GM23338 (cell line): ENCODE results near the gene EHD2. TPM values are rescaled to one million over a fixed set of nuclear protein-coding genes. Genes with fewer than 3 reads are reported as not detected.

Experiments used
- ATAC-seq: fragments of 200-7000 bp; cut with Tn5 transposase; 3 replicates; pipeline ENCODE4 v1.9.1; 2020
- DNase-seq: peaks from one replicate; pipeline ENCODE4 v3.0.0-alpha.2; 2015; ENCODE audit warnings: low spot score
- H2AFZ ChIP-seq: fragments of 200-600 bp; sonication (generic); 2 replicates; pipeline ENCODE4 v1.8.0; 2016; ENCODE audit warnings: antibody characterized with exemption, mild to moderate bottlenecking, moderate library complexity
- H3F3A ChIP-seq: fragments of 200-600 bp; sonication (generic); replicated peaks from 2 replicates; pipeline ENCODE4 v1.8.0; 2017; ENCODE audit warnings: antibody characterized with exemption, mixed run types, low read depth
- H3K27ac ChIP-seq: fragments of 200-600 bp; sonication (generic); 2 replicates; pipeline ENCODE4 v1.6.1; 2016; ENCODE audit warnings: low read depth
- H3K27me3 ChIP-seq: fragments of 200-600 bp; sonication (generic); 2 replicates; pipeline ENCODE4 v1.8.0; 2016; ENCODE audit warnings: mild to moderate bottlenecking, mixed run types, moderate library complexity; ENCODE audit not compliant: insufficient read depth
- H3K36me3 ChIP-seq: fragments of 200-600 bp; sonication (generic); 2 replicates; pipeline ENCODE4 v1.8.0; 2016; ENCODE audit warnings: mild to moderate bottlenecking; ENCODE audit not compliant: insufficient read depth
- H3K4me1 ChIP-seq: fragments of 200-600 bp; sonication (generic); 2 replicates; pipeline ENCODE4 v1.8.0; 2016; ENCODE audit warnings: mild to moderate bottlenecking, moderate library complexity; ENCODE audit not compliant: insufficient read depth
- H3K4me2 ChIP-seq: fragments of 200-600 bp; sonication (generic); 2 replicates; pipeline ENCODE4 v1.7.1; 2017; ENCODE audit warnings: mixed run types
- H3K4me3 ChIP-seq: fragments of 200-600 bp; sonication (generic); 2 replicates; pipeline ENCODE4 v1.6.1; 2016; ENCODE audit warnings: mixed run types
- H3K79me2 ChIP-seq: fragments of 200-600 bp; sonication (generic); replicated peaks from 2 replicates; pipeline ENCODE4 v1.8.0; 2017; ENCODE audit warnings: mild to moderate bottlenecking; ENCODE audit not compliant: insufficient read depth
- H3K9me2 ChIP-seq: fragments of 200-600 bp; sonication (generic); 2 replicates; pipeline ENCODE4 v1.8.0; 2017; ENCODE audit not compliant: insufficient read depth
- H4K20me1 ChIP-seq: fragments of 200-600 bp; sonication (generic); replicated peaks from 2 replicates; pipeline ENCODE4 v1.8.0; 2017; ENCODE audit warnings: mild to moderate bottlenecking; ENCODE audit not compliant: insufficient read depth
- H3K27ac Mint-ChIP-seq: 2 replicates; pipeline ENCODE4 v1.8.0; 2020; ENCODE audit warnings: inconsistent platforms, mild to moderate bottlenecking, moderate library complexity, mixed read lengths
- H3K27me3 Mint-ChIP-seq: 3 replicates; pipeline ENCODE4 v1.8.0; 2022; ENCODE audit warnings: low read depth, mild to moderate bottlenecking, moderate library complexity, mixed read lengths, inconsistent platforms; ENCODE audit not compliant: insufficient read depth, poor library complexity
- H3K36me3 Mint-ChIP-seq: 3 replicates; pipeline ENCODE4 v1.8.0; 2021; ENCODE audit warnings: low read depth, mild to moderate bottlenecking, inconsistent platforms, moderate library complexity, mixed read lengths
- H3K4me1 Mint-ChIP-seq: 3 replicates; pipeline ENCODE4 v1.8.0; 2020; ENCODE audit warnings: mild to moderate bottlenecking, inconsistent platforms, mixed read lengths
- H3K4me3 Mint-ChIP-seq: 3 replicates; pipeline ENCODE4 v1.8.0; 2021; ENCODE audit warnings: moderate library complexity, mild to moderate bottlenecking, inconsistent platforms, mixed read lengths
- H3K9me3 Mint-ChIP-seq: 3 replicates; pipeline ENCODE4 v1.8.0; 2020; ENCODE audit warnings: moderate library complexity, mild to moderate bottlenecking, inconsistent platforms, mixed read lengths
- CREB1 ChIP-seq: fragments of 250-450 bp; sonication (Bioruptor Pico); IDR thresholded peaks from 2 replicates; pipeline ENCODE4 v1.5.0; 2020; ENCODE audit warnings: low read depth, mild to moderate bottlenecking, moderate library complexity
- EZH2 ChIP-seq: fragments of 200-600 bp; sonication (generic); IDR thresholded peaks from one replicate; pipeline ENCODE4 v1.8.0; 2017; ENCODE audit warnings: antibody characterized with exemption, mild to moderate bottlenecking, low read depth; ENCODE audit not compliant: unreplicated experiment
- EZH2phosphoT487 ChIP-seq: fragments of 200-600 bp; sonication (generic); IDR thresholded peaks from one replicate; pipeline ENCODE4 v1.8.1; 2018; ENCODE audit warnings: antibody characterized with exemption; ENCODE audit not compliant: unreplicated experiment
- JUNB ChIP-seq: IDR thresholded peaks from one replicate; pipeline ENCODE4 v1.6.1; 2016; ENCODE audit warnings: antibody characterized with exemption; ENCODE audit not compliant: unreplicated experiment
- NANOG ChIP-seq: IDR thresholded peaks from 2 replicates; pipeline ENCODE4 v1.6.1; 2016; ENCODE audit warnings: antibody characterized with exemption, borderline replicate concordance
- POLR2AphosphoS5 ChIP-seq: IDR thresholded peaks from 2 replicates; pipeline ENCODE4 v1.6.1; 2016; ENCODE audit warnings: antibody characterized with exemption, low read depth
- STAT1 ChIP-seq: IDR thresholded peaks from one replicate; pipeline ENCODE4 v1.6.1; 2016; ENCODE audit warnings: antibody characterized with exemption; ENCODE audit not compliant: unreplicated experiment
- ZNF114 ChIP-seq: fragments of 250-450 bp; sonication (Bioruptor Pico); IDR thresholded peaks from 2 replicates; pipeline ENCODE4 v1.5.0; 2020; ENCODE audit warnings: mild to moderate bottlenecking, moderate library complexity
- ZNF331 ChIP-seq: fragments of 250-450 bp; sonication (Bioruptor Pico); IDR thresholded peaks from 2 replicates; pipeline ENCODE4 v1.5.0; 2020; ENCODE audit warnings: low read depth, mild to moderate bottlenecking, moderate library complexity
- polyA plus RNA-seq: library from polyadenylated mRNA; unstranded; fragments of >200 nt; fragmentation: Nextera tagmentation; extraction: Ambion mirVana; gene quantifications from 2 replicates; pipeline ENCODE4 v1.2.1, GENCODE V29; 2016
- total RNA-seq: library from RNA; depleted of rRNA; stranded (reverse); fragments of >200 nt; shearing (Covaris generic); gene quantifications from 2 replicates; pipeline ENCODE4 v1.2.3, GENCODE V29; 2014
- TF ChIP-seq, protein P1 (sequence below): IDR thresholded peaks from 2 replicates; pipeline ENCODE4 v1.6.1; 2016; ENCODE audit warnings: antibody characterized with exemption
- TF ChIP-seq, protein P2 (sequence below): fragments of 250-450 bp; sonication (Bioruptor Pico); IDR thresholded peaks from 2 replicates; pipeline ENCODE4 v1.5.0; 2020; ENCODE audit warnings: mild to moderate bottlenecking, moderate library complexity
- TF ChIP-seq, protein P3 (sequence below), 2 experiments: fragments of 200-600 bp in 1 of 2; sonication (generic) in 1 of 2; conservative IDR thresholded peaks; 2 replicates each; pipeline versions ENCODE4 v1.5.1 to v1.6.1; 2016 to 2017; ENCODE audit warnings: antibody characterized with exemption in 2 of 2, low read depth in 2 of 2, mild to moderate bottlenecking in 2 of 2, moderate library complexity in 1 of 2
- TF ChIP-seq, protein P4 (sequence below): IDR thresholded peaks from one replicate; pipeline ENCODE4 v1.6.1; 2018; ENCODE audit warnings: antibody characterized with exemption; ENCODE audit not compliant: unreplicated experiment

The EHD2 gene
- total and polyA plus RNA-seq, 2 experiments from 2014 or later = 6.6 to 10.8 TPM

DNA sequence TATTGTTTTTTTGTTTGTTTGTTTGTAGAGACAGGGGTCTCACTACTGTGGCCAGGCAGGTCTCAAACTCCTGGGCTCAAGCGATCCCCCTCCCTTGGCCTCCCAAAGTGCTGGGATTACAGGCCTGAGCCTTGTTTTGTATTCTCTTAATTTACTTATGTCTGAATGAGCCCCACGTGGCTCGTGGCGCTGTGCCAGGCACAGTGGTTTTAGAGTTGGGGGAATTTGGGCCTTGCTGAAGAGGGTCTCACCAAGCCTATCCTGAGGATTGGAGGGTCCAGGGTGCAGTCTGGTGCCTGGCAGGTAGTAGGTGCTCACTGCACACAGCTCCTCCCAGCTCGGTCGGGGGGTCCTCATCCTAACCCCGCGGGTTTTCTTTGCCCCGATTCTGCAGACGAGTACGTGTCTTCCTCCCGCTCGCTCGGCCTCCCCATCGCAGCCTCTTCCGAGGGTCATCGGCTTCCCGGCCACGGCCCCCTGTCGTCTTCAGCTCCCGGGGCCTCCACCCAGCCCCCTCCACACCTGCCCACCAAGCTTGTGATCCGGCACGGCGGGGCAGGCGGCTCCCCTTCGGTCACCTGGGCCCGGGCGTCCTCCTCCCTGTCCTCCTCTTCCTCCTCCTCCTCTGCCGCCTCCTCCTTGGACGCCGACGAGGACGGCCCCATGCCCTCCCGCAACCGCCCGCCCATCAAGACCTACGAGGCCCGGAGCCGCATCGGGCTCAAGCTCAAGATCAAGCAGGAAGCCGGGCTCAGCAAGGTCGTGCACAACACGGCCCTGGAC, 12.1 kb upstream of the EHD2 start:
- Mint-ChIP-seq H3K9me3 (no peaks in the 10 kb centered on the region), H3K36me3 (peaks cover 27% of the 10 kb centered on the region), H3K4me3 (no peak overlapping the region), H3K27me3 (peaks cover 18% of the 10 kb centered on the region), H3K4me1 (peaks cover 5% of the 10 kb centered on the region; the same call in 2 of the 3 replicates), H3K27ac (no peak overlapping the region)
- Histone ChIP-seq H3K36me3 (peaks cover 10% of the 10 kb centered on the region), H4K20me1 (peaks cover 4% of the 10 kb centered on the region), H3K9me2 (no peaks in the 10 kb centered on the region), H3K27ac (no peak overlapping the region), H3K79me2 (no peaks in the 10 kb centered on the region), H3F3A (peaks cover 15% of the 10 kb centered on the region; the same call in 1 of the 2 replicates), H3K4me1 (no peaks in the 10 kb centered on the region), H3K4me2 (no peak overlapping the region), H2AFZ (no peak overlapping the region), H3K4me3 (no peak overlapping the region), H3K27me3 (no peaks in the 10 kb centered on the region)
- ATAC-seq (no peak), DNase-seq (no peak)
- TF ChIP-seq, protein P1, sequence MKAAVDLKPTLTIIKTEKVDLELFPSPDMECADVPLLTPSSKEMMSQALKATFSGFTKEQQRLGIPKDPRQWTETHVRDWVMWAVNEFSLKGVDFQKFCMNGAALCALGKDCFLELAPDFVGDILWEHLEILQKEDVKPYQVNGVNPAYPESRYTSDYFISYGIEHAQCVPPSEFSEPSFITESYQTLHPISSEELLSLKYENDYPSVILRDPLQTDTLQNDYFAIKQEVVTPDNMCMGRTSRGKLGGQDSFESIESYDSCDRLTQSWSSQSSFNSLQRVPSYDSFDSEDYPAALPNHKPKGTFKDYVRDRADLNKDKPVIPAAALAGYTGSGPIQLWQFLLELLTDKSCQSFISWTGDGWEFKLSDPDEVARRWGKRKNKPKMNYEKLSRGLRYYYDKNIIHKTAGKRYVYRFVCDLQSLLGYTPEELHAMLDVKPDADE = no peak
- TF ChIP-seq ZNF331 (CRISPR knock-in tag) (no peak), POLR2AphosphoS5 (no peak), EZH2 (no peak), STAT1 (no peak), NANOG (no peak), JUNB (no peak), CREB1 (CRISPR knock-in tag) (no peak), EZH2phosphoT487 (no peak), ZNF114 (CRISPR knock-in tag) (no peak)
- TF ChIP-seq, protein P2, sequence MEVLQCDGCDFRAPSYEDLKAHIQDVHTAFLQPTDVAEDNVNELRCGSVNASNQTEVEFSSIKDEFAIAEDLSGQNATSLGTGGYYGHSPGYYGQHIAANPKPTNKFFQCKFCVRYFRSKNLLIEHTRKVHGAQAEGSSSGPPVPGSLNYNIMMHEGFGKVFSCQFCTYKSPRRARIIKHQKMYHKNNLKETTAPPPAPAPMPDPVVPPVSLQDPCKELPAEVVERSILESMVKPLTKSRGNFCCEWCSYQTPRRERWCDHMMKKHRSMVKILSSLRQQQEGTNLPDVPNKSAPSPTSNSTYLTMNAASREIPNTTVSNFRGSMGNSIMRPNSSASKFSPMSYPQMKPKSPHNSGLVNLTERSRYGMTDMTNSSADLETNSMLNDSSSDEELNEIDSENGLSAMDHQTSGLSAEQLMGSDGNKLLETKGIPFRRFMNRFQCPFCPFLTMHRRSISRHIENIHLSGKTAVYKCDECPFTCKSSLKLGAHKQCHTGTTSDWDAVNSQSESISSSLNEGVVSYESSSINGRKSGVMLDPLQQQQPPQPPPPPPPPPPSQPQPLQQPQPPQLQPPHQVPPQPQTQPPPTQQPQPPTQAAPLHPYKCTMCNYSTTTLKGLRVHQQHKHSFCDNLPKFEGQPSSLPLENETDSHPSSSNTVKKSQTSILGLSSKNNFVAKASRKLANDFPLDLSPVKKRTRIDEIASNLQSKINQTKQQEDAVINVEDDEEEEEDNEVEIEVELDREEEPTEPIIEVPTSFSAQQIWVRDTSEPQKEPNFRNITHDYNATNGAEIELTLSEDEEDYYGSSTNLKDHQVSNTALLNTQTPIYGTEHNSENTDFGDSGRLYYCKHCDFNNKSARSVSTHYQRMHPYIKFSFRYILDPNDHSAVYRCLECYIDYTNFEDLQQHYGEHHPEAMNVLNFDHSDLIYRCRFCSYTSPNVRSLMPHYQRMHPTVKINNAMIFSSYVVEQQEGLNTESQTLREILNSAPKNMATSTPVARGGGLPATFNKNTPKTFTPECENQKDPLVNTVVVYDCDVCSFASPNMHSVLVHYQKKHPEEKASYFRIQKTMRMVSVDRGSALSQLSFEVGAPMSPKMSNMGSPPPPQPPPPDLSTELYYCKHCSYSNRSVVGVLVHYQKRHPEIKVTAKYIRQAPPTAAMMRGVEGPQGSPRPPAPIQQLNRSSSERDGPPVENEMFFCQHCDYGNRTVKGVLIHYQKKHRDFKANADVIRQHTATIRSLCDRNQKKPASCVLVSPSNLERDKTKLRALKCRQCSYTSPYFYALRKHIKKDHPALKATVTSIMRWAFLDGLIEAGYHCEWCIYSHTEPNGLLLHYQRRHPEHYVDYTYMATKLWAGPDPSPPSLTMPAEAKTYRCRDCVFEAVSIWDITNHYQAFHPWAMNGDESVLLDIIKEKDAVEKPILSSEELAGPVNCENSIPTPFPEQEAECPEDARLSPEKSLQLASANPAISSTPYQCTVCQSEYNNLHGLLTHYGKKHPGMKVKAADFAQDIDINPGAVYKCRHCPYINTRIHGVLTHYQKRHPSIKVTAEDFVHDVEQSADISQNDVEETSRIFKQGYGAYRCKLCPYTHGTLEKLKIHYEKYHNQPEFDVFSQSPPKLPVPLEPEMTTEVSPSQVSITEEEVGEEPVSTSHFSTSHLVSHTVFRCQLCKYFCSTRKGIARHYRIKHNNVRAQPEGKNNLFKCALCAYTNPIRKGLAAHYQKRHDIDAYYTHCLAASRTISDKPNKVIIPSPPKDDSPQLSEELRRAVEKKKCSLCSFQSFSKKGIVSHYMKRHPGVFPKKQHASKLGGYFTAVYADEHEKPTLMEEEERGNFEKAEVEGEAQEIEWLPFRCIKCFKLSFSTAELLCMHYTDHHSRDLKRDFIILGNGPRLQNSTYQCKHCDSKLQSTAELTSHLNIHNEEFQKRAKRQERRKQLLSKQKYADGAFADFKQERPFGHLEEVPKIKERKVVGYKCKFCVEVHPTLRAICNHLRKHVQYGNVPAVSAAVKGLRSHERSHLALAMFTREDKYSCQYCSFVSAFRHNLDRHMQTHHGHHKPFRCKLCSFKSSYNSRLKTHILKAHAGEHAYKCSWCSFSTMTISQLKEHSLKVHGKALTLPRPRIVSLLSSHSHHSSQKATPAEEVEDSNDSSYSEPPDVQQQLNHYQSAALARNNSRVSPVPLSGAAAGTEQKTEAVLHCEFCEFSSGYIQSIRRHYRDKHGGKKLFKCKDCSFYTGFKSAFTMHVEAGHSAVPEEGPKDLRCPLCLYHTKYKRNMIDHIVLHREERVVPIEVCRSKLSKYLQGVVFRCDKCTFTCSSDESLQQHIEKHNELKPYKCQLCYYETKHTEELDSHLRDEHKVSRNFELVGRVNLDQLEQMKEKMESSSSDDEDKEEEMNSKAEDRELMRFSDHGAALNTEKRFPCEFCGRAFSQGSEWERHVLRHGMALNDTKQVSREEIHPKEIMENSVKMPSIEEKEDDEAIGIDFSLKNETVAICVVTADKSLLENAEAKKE = no peak
- TF ChIP-seq, protein P3, sequence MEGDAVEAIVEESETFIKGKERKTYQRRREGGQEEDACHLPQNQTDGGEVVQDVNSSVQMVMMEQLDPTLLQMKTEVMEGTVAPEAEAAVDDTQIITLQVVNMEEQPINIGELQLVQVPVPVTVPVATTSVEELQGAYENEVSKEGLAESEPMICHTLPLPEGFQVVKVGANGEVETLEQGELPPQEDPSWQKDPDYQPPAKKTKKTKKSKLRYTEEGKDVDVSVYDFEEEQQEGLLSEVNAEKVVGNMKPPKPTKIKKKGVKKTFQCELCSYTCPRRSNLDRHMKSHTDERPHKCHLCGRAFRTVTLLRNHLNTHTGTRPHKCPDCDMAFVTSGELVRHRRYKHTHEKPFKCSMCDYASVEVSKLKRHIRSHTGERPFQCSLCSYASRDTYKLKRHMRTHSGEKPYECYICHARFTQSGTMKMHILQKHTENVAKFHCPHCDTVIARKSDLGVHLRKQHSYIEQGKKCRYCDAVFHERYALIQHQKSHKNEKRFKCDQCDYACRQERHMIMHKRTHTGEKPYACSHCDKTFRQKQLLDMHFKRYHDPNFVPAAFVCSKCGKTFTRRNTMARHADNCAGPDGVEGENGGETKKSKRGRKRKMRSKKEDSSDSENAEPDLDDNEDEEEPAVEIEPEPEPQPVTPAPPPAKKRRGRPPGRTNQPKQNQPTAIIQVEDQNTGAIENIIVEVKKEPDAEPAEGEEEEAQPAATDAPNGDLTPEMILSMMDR (conservative IDR thresholded peaks at IDR 0.05; ENCODE audit: low read depth in 2 of 2) = no peak
- TF ChIP-seq, protein P4, sequence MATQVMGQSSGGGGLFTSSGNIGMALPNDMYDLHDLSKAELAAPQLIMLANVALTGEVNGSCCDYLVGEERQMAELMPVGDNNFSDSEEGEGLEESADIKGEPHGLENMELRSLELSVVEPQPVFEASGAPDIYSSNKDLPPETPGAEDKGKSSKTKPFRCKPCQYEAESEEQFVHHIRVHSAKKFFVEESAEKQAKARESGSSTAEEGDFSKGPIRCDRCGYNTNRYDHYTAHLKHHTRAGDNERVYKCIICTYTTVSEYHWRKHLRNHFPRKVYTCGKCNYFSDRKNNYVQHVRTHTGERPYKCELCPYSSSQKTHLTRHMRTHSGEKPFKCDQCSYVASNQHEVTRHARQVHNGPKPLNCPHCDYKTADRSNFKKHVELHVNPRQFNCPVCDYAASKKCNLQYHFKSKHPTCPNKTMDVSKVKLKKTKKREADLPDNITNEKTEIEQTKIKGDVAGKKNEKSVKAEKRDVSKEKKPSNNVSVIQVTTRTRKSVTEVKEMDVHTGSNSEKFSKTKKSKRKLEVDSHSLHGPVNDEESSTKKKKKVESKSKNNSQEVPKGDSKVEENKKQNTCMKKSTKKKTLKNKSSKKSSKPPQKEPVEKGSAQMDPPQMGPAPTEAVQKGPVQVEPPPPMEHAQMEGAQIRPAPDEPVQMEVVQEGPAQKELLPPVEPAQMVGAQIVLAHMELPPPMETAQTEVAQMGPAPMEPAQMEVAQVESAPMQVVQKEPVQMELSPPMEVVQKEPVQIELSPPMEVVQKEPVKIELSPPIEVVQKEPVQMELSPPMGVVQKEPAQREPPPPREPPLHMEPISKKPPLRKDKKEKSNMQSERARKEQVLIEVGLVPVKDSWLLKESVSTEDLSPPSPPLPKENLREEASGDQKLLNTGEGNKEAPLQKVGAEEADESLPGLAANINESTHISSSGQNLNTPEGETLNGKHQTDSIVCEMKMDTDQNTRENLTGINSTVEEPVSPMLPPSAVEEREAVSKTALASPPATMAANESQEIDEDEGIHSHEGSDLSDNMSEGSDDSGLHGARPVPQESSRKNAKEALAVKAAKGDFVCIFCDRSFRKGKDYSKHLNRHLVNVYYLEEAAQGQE = no peak
